Measurements from ENCODE around the gene MYOF.

DNA sequence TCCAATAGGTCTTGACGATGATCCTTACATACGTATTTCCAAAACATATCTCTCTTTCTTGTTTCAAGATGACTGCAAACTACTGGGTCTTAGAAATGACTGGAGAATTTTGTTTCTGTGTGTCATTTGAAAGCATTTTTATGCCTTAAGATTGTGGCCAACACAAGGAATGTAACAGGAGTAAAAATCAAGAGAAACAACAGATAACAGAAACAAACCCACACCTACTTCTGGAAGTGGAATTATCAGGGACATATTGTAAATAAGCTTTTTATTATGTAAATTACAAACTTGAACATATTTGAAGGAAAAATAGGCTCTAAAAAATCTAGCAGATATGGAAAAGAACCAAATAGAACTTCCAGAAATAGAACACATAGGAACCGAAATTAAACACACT lies 212.9 kb downstream of the MYOF start:
- TF ChIP-seq CTCF (IDR thresholded peaks at IDR 0.05) (no peak), POLR2A (IDR thresholded peaks at IDR 0.05) (no peak)
